Kasumi-1 (cell line): Measurements from ENCODE around the gene ABCC1.
"Not testable (repeated sequence)": the region's sequence is repeated elsewhere in the genome, so short reads cannot be mapped to it uniquely, and the experiment has no call there.

ENCODE experiments used
- DNase-seq, 2 experiments: peaks; one replicate each; lab custom pipeline; 2025; lab: John Stamatoyannopoulos, UW

ABCC1 gene

GRCh38 chr16:15946257-15947044, 3.0 kb upstream of the ABCC1 start:
- DNase-seq = no peak

- no peak for DNase-seq
Observed at GRCh38 chr16:15947983-15948509, 1.4 kb upstream of the ABCC1 start.

GRCh38 chr16:15948532-15949209, 745 bp upstream of the ABCC1 start:
- no peak for DNase-seq

GRCh38 chr16:15950161-15950854, 892 bp downstream of the ABCC1 start:
- peak; percentile 17 to 35 for DNase-seq

GRCh38 chr16:15950869-15951268, 1.5 kb downstream of the ABCC1 start:
- DNase-seq = no peak

- DNase-seq = no peak
Observed at GRCh38 chr16:15951852-15952251, 2.4 kb downstream of the ABCC1 start.

- peak in 1 of 2 experiments; percentile 1 for DNase-seq
Observed at GRCh38 chr16:15952265-15952711, 2.9 kb downstream of the ABCC1 start.

- no peak for DNase-seq
Observed at GRCh38 chr16:15953477-15953876, 4.1 kb downstream of the ABCC1 start.

GRCh38 chr16:15953929-15954813, 4.8 kb downstream of the ABCC1 start:
- no peak for DNase-seq

GRCh38 chr16:15954814-15955151, 5.4 kb downstream of the ABCC1 start:
- peak; percentile 52 to 55 for DNase-seq

- no peak for DNase-seq
Observed at GRCh38 chr16:15955425-15955824, 6.0 kb downstream of the ABCC1 start.

- DNase-seq = not testable (repeated sequence)
Observed at GRCh38 chr16:15956106-15956505, 6.7 kb downstream of the ABCC1 start.

- no peak for DNase-seq
Observed at GRCh38 chr16:15958703-15959348, 9.4 kb downstream of the ABCC1 start.

GRCh38 chr16:15960124-15960971, 10.9 kb downstream of the ABCC1 start:
- no peak for DNase-seq

- DNase-seq = no peak
Observed at GRCh38 chr16:15961060-15961511, 11.7 kb downstream of the ABCC1 start.

GRCh38 chr16:15961571-15962090, 12.2 kb downstream of the ABCC1 start:
- no peak for DNase-seq

- no peak for DNase-seq
Observed at GRCh38 chr16:15963307-15963910, 14.0 kb downstream of the ABCC1 start.

GRCh38 chr16:15966420-15966819, 17.0 kb downstream of the ABCC1 start:
- DNase-seq = no peak

GRCh38 chr16:15966836-15967546, 17.6 kb downstream of the ABCC1 start:
- DNase-seq = no peak
